Neural crest cell (in vitro differentiated cells): Measurements from ENCODE around the gene KCNJ11. TPM values are rescaled to one million over a fixed set of nuclear protein-coding genes. Genes with fewer than 3 reads are reported as not detected.

ENCODE experiments used
- DNase-seq: peaks from one replicate; pipeline ENCODE4 v3.0.0; 2021; ENCODE audit warnings: low read depth, mixed read lengths, low spot score
- H3K27ac Mint-ChIP-seq: one replicate; pipeline ENCODE4 v1.8.0; 2021; ENCODE audit warnings: mild to moderate bottlenecking, mixed read lengths; ENCODE audit not compliant: unreplicated experiment
- H3K27me3 Mint-ChIP-seq: 2 replicates; pipeline ENCODE4 v1.8.0; 2021; ENCODE audit warnings: low read depth, mild to moderate bottlenecking, mixed read lengths
- H3K36me3 Mint-ChIP-seq: 2 replicates; pipeline ENCODE4 v1.8.0; 2021; ENCODE audit warnings: low read depth, mild to moderate bottlenecking, mixed read lengths
- H3K4me1 Mint-ChIP-seq: 2 replicates; pipeline ENCODE4 v1.8.0; 2021; ENCODE audit warnings: mixed read lengths
- H3K4me3 Mint-ChIP-seq: one replicate; pipeline ENCODE4 v1.8.0; 2021; ENCODE audit warnings: mild to moderate bottlenecking, mixed read lengths
- H3K9me3 Mint-ChIP-seq: 2 replicates; pipeline ENCODE4 v1.8.0; 2021; ENCODE audit warnings: mixed read lengths
- total RNA-seq: library from RNA; stranded (reverse); gene quantifications from 2 replicates; pipeline ENCODE4 v1.2.1, GENCODE V29; 2021
- TF ChIP-seq, protein P1 (sequence below): fragments of 200-600 bp; sonication (generic); conservative IDR thresholded peaks from 2 replicates; pipeline ENCODE4 v1.5.0; 2021; ENCODE audit warnings: antibody characterized with exemption, mild to moderate bottlenecking

Gene KCNJ11
- total RNA-seq, 1 donor from 2014 or later: 2.3 TPM

- no peaks in the 10 kb centered on the region for H3K9me3 Mint-ChIP-seq
- no peaks in the 10 kb centered on the region for H3K36me3 Mint-ChIP-seq
- H3K4me3 Mint-ChIP-seq: no peak overlapping the region
- DNase-seq: no peak
- peaks cover 4% of the 10 kb centered on the region for H3K4me1 Mint-ChIP-seq
- no peak overlapping the region for H3K27ac Mint-ChIP-seq
- no peaks in the 10 kb centered on the region for H3K27me3 Mint-ChIP-seq
- TF ChIP-seq, protein P1, sequence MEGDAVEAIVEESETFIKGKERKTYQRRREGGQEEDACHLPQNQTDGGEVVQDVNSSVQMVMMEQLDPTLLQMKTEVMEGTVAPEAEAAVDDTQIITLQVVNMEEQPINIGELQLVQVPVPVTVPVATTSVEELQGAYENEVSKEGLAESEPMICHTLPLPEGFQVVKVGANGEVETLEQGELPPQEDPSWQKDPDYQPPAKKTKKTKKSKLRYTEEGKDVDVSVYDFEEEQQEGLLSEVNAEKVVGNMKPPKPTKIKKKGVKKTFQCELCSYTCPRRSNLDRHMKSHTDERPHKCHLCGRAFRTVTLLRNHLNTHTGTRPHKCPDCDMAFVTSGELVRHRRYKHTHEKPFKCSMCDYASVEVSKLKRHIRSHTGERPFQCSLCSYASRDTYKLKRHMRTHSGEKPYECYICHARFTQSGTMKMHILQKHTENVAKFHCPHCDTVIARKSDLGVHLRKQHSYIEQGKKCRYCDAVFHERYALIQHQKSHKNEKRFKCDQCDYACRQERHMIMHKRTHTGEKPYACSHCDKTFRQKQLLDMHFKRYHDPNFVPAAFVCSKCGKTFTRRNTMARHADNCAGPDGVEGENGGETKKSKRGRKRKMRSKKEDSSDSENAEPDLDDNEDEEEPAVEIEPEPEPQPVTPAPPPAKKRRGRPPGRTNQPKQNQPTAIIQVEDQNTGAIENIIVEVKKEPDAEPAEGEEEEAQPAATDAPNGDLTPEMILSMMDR: no peak
Measured at GRCh38 chr11:17403980-17404759, 15.7 kb upstream of the KCNJ11 start.

GRCh38 chr11:17402486-17402885, 14.0 kb upstream of the KCNJ11 start:
- Mint-ChIP-seq H3K36me3 (no peaks in the 10 kb centered on the region), H3K4me3 (no peak overlapping the region), H3K9me3 (no peaks in the 10 kb centered on the region), H3K27me3 (no peaks in the 10 kb centered on the region), H3K27ac (no peak overlapping the region), H3K4me1 (peaks cover 4% of the 10 kb centered on the region)
- DNase-seq: no peak
- TF ChIP-seq, protein P1: no peak

GRCh38 chr11:17401841-17402240, 13.4 kb upstream of the KCNJ11 start:
- TF ChIP-seq, protein P1: no peak
- peaks cover 4% of the 10 kb centered on the region for H3K4me1 Mint-ChIP-seq
- DNase-seq: no peak
- H3K27ac Mint-ChIP-seq: no peak overlapping the region
- H3K4me3 Mint-ChIP-seq: no peak overlapping the region
- no peaks in the 10 kb centered on the region for H3K36me3 Mint-ChIP-seq
- H3K9me3 Mint-ChIP-seq: no peaks in the 10 kb centered on the region
- H3K27me3 Mint-ChIP-seq: no peaks in the 10 kb centered on the region

DNA sequence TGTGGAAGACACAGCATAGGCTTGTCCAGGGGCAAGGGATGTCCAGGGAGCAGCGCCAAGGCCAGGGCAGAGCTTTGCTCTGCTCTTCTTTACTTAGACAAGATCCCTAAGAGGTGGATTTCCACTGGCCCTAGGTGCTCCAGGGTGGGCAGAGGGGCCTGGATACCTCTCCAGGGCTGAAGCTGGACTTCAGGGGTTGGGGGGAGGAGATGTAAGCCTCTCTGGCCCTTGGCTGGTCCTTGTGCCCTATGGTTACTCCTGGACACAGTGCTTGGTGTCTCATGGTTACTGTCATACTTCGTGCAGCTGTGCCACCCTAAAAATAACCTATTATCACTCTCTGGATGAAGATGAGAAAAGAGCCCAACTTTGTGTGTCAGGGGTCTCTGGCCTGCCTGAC, 12.9 kb upstream of the KCNJ11 start:
- H3K9me3 Mint-ChIP-seq: no peaks in the 10 kb centered on the region
- no peak for DNase-seq
- H3K4me3 Mint-ChIP-seq: no peak overlapping the region
- no peaks in the 10 kb centered on the region for H3K36me3 Mint-ChIP-seq
- TF ChIP-seq, protein P1: no peak
- peaks cover 4% of the 10 kb centered on the region for H3K4me1 Mint-ChIP-seq
- H3K27me3 Mint-ChIP-seq: no peaks in the 10 kb centered on the region
- H3K27ac Mint-ChIP-seq: no peak overlapping the region

DNA sequence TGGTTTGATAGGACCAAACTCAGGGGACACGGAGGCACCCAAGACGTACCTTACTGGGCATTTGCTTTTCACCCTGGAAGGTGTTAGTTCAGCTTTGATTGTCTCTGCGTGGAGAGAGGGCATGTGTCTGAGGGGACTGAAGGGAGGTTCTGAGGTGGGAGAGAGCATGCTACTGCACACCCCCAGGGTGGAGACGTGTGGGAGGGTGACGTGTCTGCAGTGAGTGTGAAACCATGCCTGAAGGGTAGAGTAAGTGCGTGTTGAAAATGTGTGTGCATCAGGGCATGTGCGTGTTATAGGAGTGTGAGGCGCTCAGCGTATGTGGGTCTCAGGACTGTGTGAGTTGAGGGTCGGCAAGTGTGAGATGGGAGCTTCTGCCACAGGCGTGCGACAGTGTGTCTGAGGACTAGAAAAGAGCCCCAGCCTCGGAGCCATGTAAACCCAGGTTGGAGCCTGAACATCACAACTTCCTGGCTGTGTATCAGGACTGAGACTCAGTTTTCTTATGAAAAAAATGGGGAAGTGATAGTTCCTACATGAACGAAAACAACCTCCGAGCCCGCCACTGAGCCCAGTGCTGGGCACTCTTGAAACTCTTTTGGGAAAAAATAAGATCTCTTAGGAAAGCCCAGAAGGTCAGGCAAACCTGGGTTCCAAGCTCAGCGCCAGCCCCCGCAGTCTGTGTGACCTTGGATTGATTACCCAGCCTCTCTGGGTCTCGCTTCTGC, 11.8 kb upstream of the KCNJ11 start:
- no peak for DNase-seq
- Mint-ChIP-seq H3K27ac (no peak overlapping the region), H3K9me3 (no peaks in the 10 kb centered on the region), H3K36me3 (no peaks in the 10 kb centered on the region), H3K4me1 (no peaks in the 10 kb centered on the region), H3K4me3 (no peak overlapping the region), H3K27me3 (no peaks in the 10 kb centered on the region)
- TF ChIP-seq, protein P1: no peak
